Upper lobe of left lung (tissue), 4 donors: ENCODE data around the gene GALNT11.

ENCODE experiments used
- EP300 ChIP-seq, 4 donors: sonication (generic); formaldehyde crosslinking; IDR thresholded peaks; one replicate each; pipeline ENCODE4 v1.5.1; 2017; ENCODE audit warnings: antibody characterized with exemption in 4 of 4, control low read depth in 2 of 4
- POLR2A ChIP-seq, 4 donors: fragments of 450-650 bp; IDR thresholded peaks; one replicate each; pipeline ENCODE4 v1.5.1; 2016 to 2017; ENCODE audit warnings: antibody characterized with exemption in 4 of 4, mild to moderate bottlenecking in 2 of 4
- POLR2AphosphoS5 ChIP-seq, 2 donors: sonication (generic); formaldehyde crosslinking; IDR thresholded peaks; one replicate each; pipeline ENCODE4 v1.5.1; 2017; ENCODE audit warnings: antibody characterized with exemption in 2 of 2

GRCh38 chr7:152144557-152145245 lies 119.2 kb downstream of the GALNT11 start:
- no peak for TF ChIP-seq POLR2A (IDR thresholded peaks at IDR 0.05)
- TF ChIP-seq EP300 (IDR thresholded peaks at IDR 0.05), result no peak
- no peak for TF ChIP-seq POLR2AphosphoS5 (IDR thresholded peaks at IDR 0.05)
